ENCODE measurements around the gene TMEM273.

GRCh38 chr10:49166484-49167400, 21.4 kb downstream of the TMEM273 start:
- TF ChIP-seq EZH2phosphoT487 (IDR thresholded peaks at IDR 0.05; ENCODE audit: low read depth) (no peak), CTCF (IDR thresholded peaks at IDR 0.05; ENCODE audit: low read depth, low read length) (no peak)
